ENCODE results near the gene TEX13B.
"Not testable (repeated sequence)": the region's sequence is repeated elsewhere in the genome, so short reads cannot be mapped to it uniquely, and the experiment has no call there.

TEX13B gene

GRCh38 chrX:107982356-107982755, at the start of gene TEX13B:
Gene TEX13B (minus strand): TSS chrX:107982370. CDS start chrX:107982127, 243 bp downstream.
- DNase-seq: no peak

GRCh38 chrX:108029928-108030711, 48.0 kb upstream of the TEX13B start:
- no peak for DNase-seq

- no peak for DNase-seq
Observed at GRCh38 chrX:108028854-108029253, 46.7 kb upstream of the TEX13B start.

- DNase-seq: no peak
Observed at GRCh38 chrX:108025954-108026600, 43.9 kb upstream of the TEX13B start.

GRCh38 chrX:108025376-108025775, 43.2 kb upstream of the TEX13B start:
- DNase-seq: no peak

GRCh38 chrX:108022491-108023089, 40.4 kb upstream of the TEX13B start:
- DNase-seq: no peak

GRCh38 chrX:108020631-108021030, 38.5 kb upstream of the TEX13B start:
- DNase-seq: no peak

GRCh38 chrX:108019382-108019875, 37.3 kb upstream of the TEX13B start:
- no peak for DNase-seq

- DNase-seq: no peak
Observed at GRCh38 chrX:108018656-108019381, 36.6 kb upstream of the TEX13B start.

- DNase-seq: no peak
Observed at GRCh38 chrX:108001218-108001814, 19.1 kb upstream of the TEX13B start.

- no peak for DNase-seq
Observed at GRCh38 chrX:108000751-108001150, 18.6 kb upstream of the TEX13B start.

- DNase-seq: no peak
Observed at GRCh38 chrX:107996124-107996523, 14.0 kb upstream of the TEX13B start.

- DNase-seq: no peak
Observed at GRCh38 chrX:107985033-107985432, 2.9 kb upstream of the TEX13B start.

- no peak for DNase-seq
Observed at GRCh38 chrX:107979534-107979933, 2.6 kb downstream of the TEX13B start.

GRCh38 chrX:107978707-107979307, 3.4 kb downstream of the TEX13B start:
- no peak for DNase-seq

- DNase-seq: no peak
Observed at GRCh38 chrX:107978071-107978470, 4.1 kb downstream of the TEX13B start.

GRCh38 chrX:107971636-107972035, 10.5 kb downstream of the TEX13B start:
- no peak for DNase-seq

GRCh38 chrX:107970073-107970472, 12.1 kb downstream of the TEX13B start:
- DNase-seq: no peak

GRCh38 chrX:107968623-107969022, 13.5 kb downstream of the TEX13B start:
- DNase-seq: no peak

GRCh38 chrX:107955337-107955736, 26.8 kb downstream of the TEX13B start:
- not testable (repeated sequence) for DNase-seq

- no peak for DNase-seq
Observed at GRCh38 chrX:107940095-107940494, 42.1 kb downstream of the TEX13B start.

- DNase-seq: no peak
Observed at GRCh38 chrX:107936434-107936730, 45.8 kb downstream of the TEX13B start.

All from SIG-M5 (cell line).